ENCODE data around the gene ABCC1. TPM values are rescaled to one million over a fixed set of nuclear protein-coding genes. Genes with fewer than 3 reads are reported as not detected.

The ABCC1 gene
- polyA plus RNA-seq, 1 donor (not counting 4 experiments of a cell fraction or from before 2014, with no cell fraction given) = 19.4 TPM

- H3K9ac ChIP-seq (ENCODE audit: control insufficient read depth, extremely low read depth, insufficient read depth, low read length) = no peak overlapping the region
- FAIRE-seq = no peak
These were observed 146.2 kb downstream of the ABCC1 start for GRCh38 chr16:16095646-16096045.

GRCh38 chr16:16096121-16096857, 146.9 kb downstream of the ABCC1 start:
- H4K20me1 ChIP-seq (ENCODE audit: control insufficient read depth, extremely low read depth, insufficient read depth, low read length) = no peaks in the 10 kb centered on the region
- no peak overlapping the region for H2AFZ ChIP-seq (ENCODE audit: control insufficient read depth, low read length)
- no peaks in the 10 kb centered on the region for H3K9me3 ChIP-seq (ENCODE audit: control insufficient read depth, low read depth, low read length)
- peaks cover 22 to 25% of the 10 kb centered on the region in 2 experiments for H3K36me3 ChIP-seq (ENCODE audit: control insufficient read depth in 2 of 2, extremely low read depth in 1 of 2, insufficient read depth in 2 of 2, low read length in 2 of 2)
- no peak overlapping the region for H3K27ac ChIP-seq (ENCODE audit: control insufficient read depth, insufficient read depth, low read length)
- no peak overlapping the region for H3K4me3 ChIP-seq (ENCODE audit: control insufficient read depth in 2 of 3, extremely low read depth in 1 of 3, insufficient read depth in 2 of 3, low read depth in 1 of 3, low read length in 3 of 3)
- dilution Hi-C loops (cut with MboI; ENCODE audit: extremely low pct_ligation_motif_present, low sequenced_read_pairs) = no loop called here
- no peak for FAIRE-seq
- H3K27me3 ChIP-seq (ENCODE audit: control insufficient read depth, extremely low read depth, insufficient read depth, low read length) = no peaks in the 10 kb centered on the region
- DNase-seq (ENCODE audit: low read depth, low spot score) = no peak
- H3K4me2 ChIP-seq (ENCODE audit: control insufficient read depth, extremely low read depth, insufficient read depth, low read depth, low read length) = no peak overlapping the region
- H3K4me1 ChIP-seq (ENCODE audit: control insufficient read depth, extremely low read depth, insufficient read depth, low read length) = no peaks in the 10 kb centered on the region
- peak in 1 of 3 experiments; percentile 5 for TF ChIP-seq CTCF (optimal IDR thresholded peaks at IDR 0.05 in 1 of 3, IDR thresholded peaks at IDR 0.05 in 1 of 3, conservative IDR thresholded peaks at IDR 0.05 in 1 of 3; ENCODE audit: extremely low read depth in 1 of 3, insufficient read depth in 2 of 3, low read length in 3 of 3)
- no peak for TF ChIP-seq EZH2 (IDR thresholded peaks at IDR 0.05; ENCODE audit: low read length)
- no peaks in the 10 kb centered on the region for H3K79me2 ChIP-seq (ENCODE audit: control insufficient read depth, insufficient read depth, low read length)
- no peaks in the 10 kb centered on the region for H3K9me1 ChIP-seq (ENCODE audit: control insufficient read depth, extremely low read depth, insufficient read depth, low read length)
- no peak overlapping the region for H3K9ac ChIP-seq (ENCODE audit: control insufficient read depth, extremely low read depth, insufficient read depth, low read length)

More at GRCh38 chr16:16095646-16096045, 146.2 kb downstream of the ABCC1 start:
- no peak for DNase-seq (ENCODE audit: low read depth, low spot score)
- no peaks in the 10 kb centered on the region for H3K9me3 ChIP-seq (ENCODE audit: control insufficient read depth, low read depth, low read length)
- H2AFZ ChIP-seq (ENCODE audit: control insufficient read depth, low read length) = no peak overlapping the region
- no peak for TF ChIP-seq CTCF (optimal IDR thresholded peaks at IDR 0.05 in 1 of 3, IDR thresholded peaks at IDR 0.05 in 1 of 3, conservative IDR thresholded peaks at IDR 0.05 in 1 of 3; ENCODE audit: extremely low read depth in 1 of 3, insufficient read depth in 2 of 3, low read length in 3 of 3)
- TF ChIP-seq EZH2 (IDR thresholded peaks at IDR 0.05; ENCODE audit: low read length) = no peak
- no peaks in the 10 kb centered on the region for H3K27me3 ChIP-seq (ENCODE audit: control insufficient read depth, extremely low read depth, insufficient read depth, low read length)
- H4K20me1 ChIP-seq (ENCODE audit: control insufficient read depth, extremely low read depth, insufficient read depth, low read length) = no peaks in the 10 kb centered on the region
- no peak overlapping the region for H3K4me3 ChIP-seq (ENCODE audit: control insufficient read depth in 2 of 3, extremely low read depth in 1 of 3, insufficient read depth in 2 of 3, low read depth in 1 of 3, low read length in 3 of 3)
- no peak overlapping the region for H3K4me2 ChIP-seq (ENCODE audit: control insufficient read depth, extremely low read depth, insufficient read depth, low read depth, low read length)
- no peaks in the 10 kb centered on the region for H3K9me1 ChIP-seq (ENCODE audit: control insufficient read depth, extremely low read depth, insufficient read depth, low read length)
- H3K36me3 ChIP-seq (ENCODE audit: control insufficient read depth in 2 of 2, extremely low read depth in 1 of 2, insufficient read depth in 2 of 2, low read length in 2 of 2) = peaks cover 27 to 29% of the 10 kb centered on the region in 2 experiments
- no peaks in the 10 kb centered on the region for H3K79me2 ChIP-seq (ENCODE audit: control insufficient read depth, insufficient read depth, low read length)
- H3K27ac ChIP-seq (ENCODE audit: control insufficient read depth, insufficient read depth, low read length) = no peak overlapping the region
- no peaks in the 10 kb centered on the region for H3K4me1 ChIP-seq (ENCODE audit: control insufficient read depth, extremely low read depth, insufficient read depth, low read length)
- dilution Hi-C loops (cut with MboI; ENCODE audit: extremely low pct_ligation_motif_present, low sequenced_read_pairs) = no loop called here
